SK-N-SH treated with all-trans-retinoic acid at 6 μM for 48 hours (cell line): ENCODE measurements around the gene MRPL3.

Source experiments
- BACH2 ChIP-seq: fragments of 250-450 bp; sonication (Bioruptor Pico); IDR thresholded peaks from 2 replicates; pipeline ENCODE4 v1.9.0; 2021; ENCODE audit warnings: mild to moderate bottlenecking, borderline replicate concordance
- GLIS3 ChIP-seq: fragments of 250-450 bp; sonication (Bioruptor Pico); IDR thresholded peaks from 2 replicates; pipeline ENCODE4 v1.5.0; 2020; ENCODE audit warnings: mild to moderate bottlenecking, moderate library complexity
- PPARA ChIP-seq: fragments of 250-450 bp; sonication (Bioruptor Pico); IDR thresholded peaks from 2 replicates; pipeline ENCODE4 v1.5.0; 2020; ENCODE audit warnings: mild to moderate bottlenecking, borderline replicate concordance
- SNAI2 ChIP-seq: fragments of 250-450 bp; sonication (Bioruptor Pico); IDR thresholded peaks from 2 replicates; pipeline ENCODE4 v1.5.0; 2020; ENCODE audit warnings: mild to moderate bottlenecking, moderate library complexity
- TCF4 ChIP-seq: fragments of 250-450 bp; sonication (Bioruptor Pico); IDR thresholded peaks from 2 replicates; pipeline ENCODE4 v1.8.0; 2021; ENCODE audit warnings: mild to moderate bottlenecking, moderate library complexity, borderline replicate concordance
- ZFP3 ChIP-seq: fragments of 250-450 bp; sonication (Bioruptor Pico); IDR thresholded peaks from 2 replicates; pipeline ENCODE4 v1.5.0; 2020; ENCODE audit warnings: mild to moderate bottlenecking, moderate library complexity
- ZFP30 ChIP-seq: fragments of 450-650 bp; formaldehyde crosslinking; IDR thresholded peaks from 2 replicates; pipeline ENCODE4 v1.5.0; 2022; ENCODE audit warnings: mild to moderate bottlenecking, moderate library complexity
- TF ChIP-seq, protein P1 (sequence below): fragments of 250-450 bp; sonication (Bioruptor Pico); IDR thresholded peaks from 2 replicates; pipeline ENCODE4 v1.8.0; 2021; ENCODE audit warnings: low read depth, mild to moderate bottlenecking, moderate library complexity, borderline replicate concordance
- TF ChIP-seq, protein P2 (sequence below): fragments of 250-450 bp; sonication (Bioruptor Pico); IDR thresholded peaks from 2 replicates; pipeline ENCODE4 v1.8.0; 2020; ENCODE audit warnings: mild to moderate bottlenecking, moderate library complexity, borderline replicate concordance
- TF ChIP-seq, protein P3 (sequence below): fragments of 250-450 bp; sonication (Bioruptor Pico); IDR thresholded peaks from 2 replicates; pipeline ENCODE4 v1.5.1; 2020; ENCODE audit warnings: low read depth, mild to moderate bottlenecking, moderate library complexity

DNA sequence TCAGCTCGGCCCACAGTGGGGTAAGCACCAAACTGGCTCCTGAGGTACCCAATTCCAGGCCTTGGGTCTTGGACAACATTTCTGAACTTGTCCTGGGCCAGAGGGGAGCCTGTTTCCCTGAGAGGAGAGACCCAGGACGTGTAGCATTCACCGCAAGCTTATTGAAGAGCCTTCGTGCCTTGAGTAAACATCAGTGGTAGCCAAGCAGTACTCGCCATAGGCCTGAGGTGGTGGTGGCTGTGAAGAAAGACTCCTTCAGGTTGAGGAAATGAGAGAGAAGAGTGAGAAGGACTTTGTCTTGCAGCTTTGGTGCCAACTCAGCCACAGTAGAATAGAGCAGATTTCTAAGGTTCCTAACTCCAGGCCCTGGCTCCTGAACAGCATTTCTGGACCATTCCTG lies 71.0 kb downstream of the MRPL3 start:
- no peak for TF ChIP-seq ZFP30 (CRISPR knock-in tag)
- TF ChIP-seq ZFP3 = no peak
- TF ChIP-seq GLIS3 (CRISPR knock-in tag) = no peak
- no peak for TF ChIP-seq BACH2 (CRISPR knock-in tag)
- TF ChIP-seq, protein P1, sequence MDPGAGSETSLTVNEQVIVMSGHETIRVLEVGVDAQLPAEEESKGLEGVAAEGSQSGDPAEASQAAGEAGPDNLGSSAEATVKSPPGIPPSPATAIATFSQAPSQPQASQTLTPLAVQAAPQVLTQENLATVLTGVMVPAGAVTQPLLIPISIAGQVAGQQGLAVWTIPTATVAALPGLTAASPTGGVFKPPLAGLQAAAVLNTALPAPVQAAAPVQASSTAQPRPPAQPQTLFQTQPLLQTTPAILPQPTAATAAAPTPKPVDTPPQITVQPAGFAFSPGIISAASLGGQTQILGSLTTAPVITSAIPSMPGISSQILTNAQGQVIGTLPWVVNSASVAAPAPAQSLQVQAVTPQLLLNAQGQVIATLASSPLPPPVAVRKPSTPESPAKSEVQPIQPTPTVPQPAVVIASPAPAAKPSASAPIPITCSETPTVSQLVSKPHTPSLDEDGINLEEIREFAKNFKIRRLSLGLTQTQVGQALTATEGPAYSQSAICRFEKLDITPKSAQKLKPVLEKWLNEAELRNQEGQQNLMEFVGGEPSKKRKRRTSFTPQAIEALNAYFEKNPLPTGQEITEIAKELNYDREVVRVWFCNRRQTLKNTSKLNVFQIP = no peak
- TF ChIP-seq, protein P2, sequence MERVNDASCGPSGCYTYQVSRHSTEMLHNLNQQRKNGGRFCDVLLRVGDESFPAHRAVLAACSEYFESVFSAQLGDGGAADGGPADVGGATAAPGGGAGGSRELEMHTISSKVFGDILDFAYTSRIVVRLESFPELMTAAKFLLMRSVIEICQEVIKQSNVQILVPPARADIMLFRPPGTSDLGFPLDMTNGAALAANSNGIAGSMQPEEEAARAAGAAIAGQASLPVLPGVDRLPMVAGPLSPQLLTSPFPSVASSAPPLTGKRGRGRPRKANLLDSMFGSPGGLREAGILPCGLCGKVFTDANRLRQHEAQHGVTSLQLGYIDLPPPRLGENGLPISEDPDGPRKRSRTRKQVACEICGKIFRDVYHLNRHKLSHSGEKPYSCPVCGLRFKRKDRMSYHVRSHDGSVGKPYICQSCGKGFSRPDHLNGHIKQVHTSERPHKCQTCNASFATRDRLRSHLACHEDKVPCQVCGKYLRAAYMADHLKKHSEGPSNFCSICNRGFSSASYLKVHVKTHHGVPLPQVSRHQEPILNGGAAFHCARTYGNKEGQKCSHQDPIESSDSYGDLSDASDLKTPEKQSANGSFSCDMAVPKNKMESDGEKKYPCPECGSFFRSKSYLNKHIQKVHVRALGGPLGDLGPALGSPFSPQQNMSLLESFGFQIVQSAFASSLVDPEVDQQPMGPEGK (CRISPR knock-in tag) = no peak
- no peak for TF ChIP-seq TCF4
- TF ChIP-seq PPARA (CRISPR knock-in tag) = no peak
- TF ChIP-seq, protein P3, sequence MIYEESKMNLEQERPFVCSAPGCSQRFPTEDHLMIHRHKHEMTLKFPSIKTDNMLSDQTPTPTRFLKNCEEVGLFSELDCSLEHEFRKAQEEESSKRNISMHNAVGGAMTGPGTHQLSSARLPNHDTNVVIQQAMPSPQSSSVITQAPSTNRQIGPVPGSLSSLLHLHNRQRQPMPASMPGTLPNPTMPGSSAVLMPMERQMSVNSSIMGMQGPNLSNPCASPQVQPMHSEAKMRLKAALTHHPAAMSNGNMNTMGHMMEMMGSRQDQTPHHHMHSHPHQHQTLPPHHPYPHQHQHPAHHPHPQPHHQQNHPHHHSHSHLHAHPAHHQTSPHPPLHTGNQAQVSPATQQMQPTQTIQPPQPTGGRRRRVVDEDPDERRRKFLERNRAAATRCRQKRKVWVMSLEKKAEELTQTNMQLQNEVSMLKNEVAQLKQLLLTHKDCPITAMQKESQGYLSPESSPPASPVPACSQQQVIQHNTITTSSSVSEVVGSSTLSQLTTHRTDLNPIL (CRISPR knock-in tag) = no peak
- TF ChIP-seq SNAI2 (CRISPR knock-in tag) = no peak
